GM21390 (cell line): Measurements from ENCODE around the gene CTXN3.

Experiments
- ATAC-seq: cut with Tn5 transposase; IDR thresholded peaks from one replicate; pipeline ENCODE4 v1.9.1; 2021; ENCODE audit not compliant: unreplicated experiment

CTXN3 gene

GRCh38 chr5:127696683-127697082 is 47.8 kb downstream of the CTXN3 start:
- ATAC-seq, result no peak

- ATAC-seq, result no peak
These were observed 49.2 kb downstream of the CTXN3 start for GRCh38 chr5:127697894-127698600.

- ATAC-seq, result no peak
These were observed 50.5 kb downstream of the CTXN3 start for GRCh38 chr5:127699416-127699815.

- no peak for ATAC-seq
These were observed 51.4 kb downstream of the CTXN3 start for GRCh38 chr5:127700237-127700766.

DNA sequence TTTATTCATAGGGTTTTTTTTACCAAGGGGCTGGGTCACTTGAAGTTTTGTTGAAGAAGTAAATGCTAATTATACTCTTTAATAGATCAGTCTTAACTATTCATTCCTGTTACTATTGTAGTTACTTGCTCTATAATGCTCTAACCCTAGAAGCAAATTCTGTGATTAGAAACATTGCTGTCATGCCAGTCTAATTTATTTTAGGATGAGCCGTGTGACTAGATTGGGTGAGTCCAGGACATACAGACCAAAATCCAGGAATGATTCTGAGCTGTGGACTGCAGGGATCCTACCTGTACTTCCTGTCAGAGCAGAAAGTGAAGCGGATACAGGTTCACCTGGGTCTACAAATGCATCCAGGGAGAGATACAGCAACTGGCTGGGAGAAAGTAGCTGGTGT is 53.6 kb downstream of the CTXN3 start:
- ATAC-seq, result no peak

GRCh38 chr5:127702926-127703561 is 54.2 kb downstream of the CTXN3 start, which contains the start of gene CCDC192:
Gene CCDC192, plus strand, starts transcription at chr5:127703391. Its CDS starts 55 bp downstream, at chr5:127703446.
- ATAC-seq, result no peak

- peak; percentile 41 for ATAC-seq
These were observed 56.4 kb downstream of the CTXN3 start for GRCh38 chr5:127705120-127705892.

DNA sequence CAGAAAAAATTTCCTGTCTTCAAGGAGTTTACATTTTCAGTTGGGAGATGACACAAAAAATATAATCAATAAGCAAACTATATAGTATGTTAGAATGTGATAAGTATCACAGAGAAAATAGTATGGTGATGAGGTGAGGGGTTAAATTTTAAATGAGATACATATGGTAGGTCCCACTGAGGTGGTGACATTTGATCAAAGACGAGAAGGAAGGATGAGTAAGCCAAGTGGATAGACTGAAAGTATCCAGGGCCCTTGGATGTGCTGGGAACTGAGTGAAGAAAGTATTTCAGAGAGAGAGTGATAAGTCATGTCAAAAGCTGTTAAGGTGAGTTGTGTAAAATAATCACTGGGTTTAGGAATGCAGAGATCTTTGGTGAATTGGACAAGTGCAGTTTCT is 57.8 kb downstream of the CTXN3 start:
- ATAC-seq, result no peak

- ATAC-seq, result no peak
These were observed 58.3 kb downstream of the CTXN3 start for GRCh38 chr5:127707209-127707608.
